Measurements from ENCODE around the gene VWA8. TPM values are rescaled to one million over a fixed set of nuclear protein-coding genes. Genes with fewer than 3 reads are reported as not detected.
"Not testable (repeated sequence)": the region's sequence is repeated elsewhere in the genome, so short reads cannot be mapped to it uniquely, and the experiment has no call there.

VWA8 gene
- total and polyA plus RNA-seq, 4 experiments from 2014 or later: 3.2 to 23.3 (median 13.5) TPM

GRCh38 chr13:41862659-41863058 is 98.2 kb downstream of the VWA8 start:
- H3K27me3 Mint-ChIP-seq; DNase-seq; H3K9me3 ChIP-seq (ENCODE audit: control insufficient read depth in 1 of 2, low read length in 2 of 2); H3K27ac ChIP-seq (ENCODE audit: low read depth, low read length); intact Hi-C loops (cut with micrococcal nuclease); H3K36me3 ChIP-seq (ENCODE audit: insufficient read depth, low read length); H3K9me3 Mint-ChIP-seq; H3K4me1 Mint-ChIP-seq; H3K4me1 ChIP-seq (ENCODE audit: insufficient read depth, low read length); H3K4me3 ChIP-seq (ENCODE audit: low read length in 2 of 2); H3K4me3 Mint-ChIP-seq; POLR2A ChIA-PET (ENCODE audit: partially characterized antibody); CTCF ChIA-PET (ENCODE audit: partially characterized antibody); H3K27me3 ChIP-seq (ENCODE audit: insufficient read depth, low read length): not testable (repeated sequence)
- H3K36me3 Mint-ChIP-seq: peaks cover 64 to 73% of the 10 kb centered on the region in 2 donors
- peak overlapping the region in 1 of 7 donors; percentile 13 for H3K27ac Mint-ChIP-seq

- intact Hi-C loops (cut with micrococcal nuclease): no loop called here
- Mint-ChIP-seq H3K27me3 (no peaks in the 10 kb centered on the region), H3K4me1 (peaks cover 0 to 7% (median under 1%) of the 10 kb centered on the region in 4 donors), H3K4me3 (no peak overlapping the region), H3K9me3 (no peaks in the 10 kb centered on the region), H3K36me3 (peaks cover 59 to 67% of the 10 kb centered on the region in 2 donors), H3K27ac (peak overlapping the region in 1 of 7 donors; percentile 9)
- Histone ChIP-seq H3K4me3 (ENCODE audit: low read length in 2 of 2) (no peak overlapping the region), H3K27ac (ENCODE audit: low read depth, low read length) (no peak overlapping the region), H3K36me3 (ENCODE audit: insufficient read depth, low read length) (no peaks in the 10 kb centered on the region), H3K9me3 (ENCODE audit: control insufficient read depth in 1 of 2, low read length in 2 of 2) (no peaks in the 10 kb centered on the region), H3K27me3 (ENCODE audit: insufficient read depth, low read length) (no peaks in the 10 kb centered on the region), H3K4me1 (ENCODE audit: insufficient read depth, low read length) (no peaks in the 10 kb centered on the region)
- POLR2A ChIA-PET (ENCODE audit: partially characterized antibody): no interaction called here
- CTCF ChIA-PET (ENCODE audit: partially characterized antibody): no interaction called here
- DNase-seq: no peak
Measured at GRCh38 chr13:41859565-41859964, 101.3 kb downstream of the VWA8 start.

DNA sequence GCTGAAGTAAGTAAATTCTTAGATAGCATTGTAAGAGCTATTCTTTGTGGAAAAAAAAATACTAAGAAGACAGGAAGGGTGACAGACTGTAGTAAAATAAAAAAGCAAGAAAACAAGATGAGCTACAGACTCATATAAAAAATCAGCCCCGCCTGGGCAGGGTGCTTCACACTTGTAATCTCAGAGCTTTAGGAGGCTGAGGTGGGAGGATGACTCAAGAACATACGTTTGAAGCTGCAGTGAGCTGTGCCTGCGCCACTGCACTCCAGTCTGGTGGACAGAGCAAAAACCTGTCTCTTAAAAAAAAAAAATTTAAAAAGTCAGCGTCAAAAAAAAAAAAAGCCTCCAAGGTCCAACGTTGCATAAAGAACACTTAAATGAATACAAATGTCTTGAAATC is 102.1 kb downstream of the VWA8 start:
- Mint-ChIP-seq H3K9me3 (no peaks in the 10 kb centered on the region), H3K27me3 (no peaks in the 10 kb centered on the region), H3K36me3 (peaks cover 57 to 63% of the 10 kb centered on the region in 2 donors), H3K27ac (no peak overlapping the region), H3K4me3 (no peak overlapping the region), H3K4me1 (peaks cover 0 to 5% (median under 1%) of the 10 kb centered on the region in 4 donors)
- no peak overlapping the region for H3K4me3 ChIP-seq (ENCODE audit: low read length in 2 of 2)
- H3K4me1 ChIP-seq (ENCODE audit: insufficient read depth, low read length): no peaks in the 10 kb centered on the region
- DNase-seq: no peak
- H3K27me3 ChIP-seq (ENCODE audit: insufficient read depth, low read length): no peaks in the 10 kb centered on the region
- ChIA-PET CTCF (ENCODE audit: partially characterized antibody) (interaction anchor here (0.8 kb wide), 1 partner anchor 9 kb away, joined by 3 read pairs; no protein-coding TSS in a partner anchor), POLR2A (ENCODE audit: partially characterized antibody) (no interaction called here)
- no peaks in the 10 kb centered on the region for H3K36me3 ChIP-seq (ENCODE audit: insufficient read depth, low read length)
- intact Hi-C loops (cut with micrococcal nuclease): no loop called here
- no peak overlapping the region for H3K27ac ChIP-seq (ENCODE audit: low read depth, low read length)
- H3K9me3 ChIP-seq (ENCODE audit: control insufficient read depth in 1 of 2, low read length in 2 of 2): no peaks in the 10 kb centered on the region

DNA sequence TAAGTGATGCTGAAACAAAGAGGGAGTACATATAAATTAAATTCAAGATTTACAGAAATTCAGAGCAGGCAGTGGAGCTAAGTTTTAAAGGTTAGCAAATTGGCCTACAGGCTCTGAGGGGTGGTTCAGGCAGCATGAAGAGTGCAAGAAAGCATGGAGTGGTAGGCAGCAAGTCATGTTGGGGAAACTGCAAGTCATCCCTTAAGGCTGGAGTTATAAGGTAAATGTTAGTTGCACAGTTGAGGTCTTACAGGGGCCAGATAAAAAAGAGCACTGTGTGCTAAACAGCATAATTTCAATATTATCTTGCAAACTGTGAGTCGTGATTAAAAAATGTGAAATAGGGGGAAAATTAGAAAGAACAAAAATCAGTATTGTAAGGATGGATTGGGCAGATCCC is 106.2 kb downstream of the VWA8 start:
- ChIA-PET POLR2A (ENCODE audit: partially characterized antibody) (no interaction called here), CTCF (ENCODE audit: partially characterized antibody) (no interaction called here)
- intact Hi-C loops (cut with micrococcal nuclease): no loop called here
- Histone ChIP-seq H3K4me1 (ENCODE audit: insufficient read depth, low read length) (no peaks in the 10 kb centered on the region), H3K9me3 (ENCODE audit: control insufficient read depth in 1 of 2, low read length in 2 of 2) (no peaks in the 10 kb centered on the region), H3K4me3 (ENCODE audit: low read length in 2 of 2) (no peak overlapping the region), H3K36me3 (ENCODE audit: insufficient read depth, low read length) (no peaks in the 10 kb centered on the region), H3K27me3 (ENCODE audit: insufficient read depth, low read length) (no peaks in the 10 kb centered on the region), H3K27ac (ENCODE audit: low read depth, low read length) (no peak overlapping the region)
- no peak for DNase-seq
- Mint-ChIP-seq H3K9me3 (no peaks in the 10 kb centered on the region), H3K4me1 (peaks cover 0 to 1% (median 0%) of the 10 kb centered on the region in 4 donors), H3K27ac (no peak overlapping the region), H3K27me3 (no peaks in the 10 kb centered on the region), H3K36me3 (peaks cover 43 to 52% of the 10 kb centered on the region in 2 donors), H3K4me3 (no peak overlapping the region)

- peaks cover 29 to 39% of the 10 kb centered on the region in 2 donors for H3K36me3 Mint-ChIP-seq
Measured at GRCh38 chr13:41851351-41851750, 109.6 kb downstream of the VWA8 start.

GRCh38 chr13:41848435-41849255 is 112.3 kb downstream of the VWA8 start:
- Histone ChIP-seq H3K27me3 (ENCODE audit: insufficient read depth, low read length) (no peaks in the 10 kb centered on the region), H3K9me3 (ENCODE audit: control insufficient read depth in 1 of 2, low read length in 2 of 2) (no peaks in the 10 kb centered on the region), H3K4me1 (ENCODE audit: insufficient read depth, low read length) (no peaks in the 10 kb centered on the region), H3K27ac (ENCODE audit: low read depth, low read length) (no peak overlapping the region), H3K36me3 (ENCODE audit: insufficient read depth, low read length) (no peaks in the 10 kb centered on the region), H3K4me3 (ENCODE audit: low read length in 2 of 2) (no peak overlapping the region)
- Mint-ChIP-seq H3K36me3 (peaks cover 25 to 47% of the 10 kb centered on the region in 2 donors), H3K4me1 (peaks cover 0 to 6% (median 2%) of the 10 kb centered on the region in 4 donors), H3K27me3 (no peaks in the 10 kb centered on the region), H3K9me3 (peaks cover 0 to 2% (median 0%) of the 10 kb centered on the region in 8 donors), H3K4me3 (no peak overlapping the region), H3K27ac (peak overlapping the region in 1 of 7 donors; percentile 32)
- POLR2A ChIA-PET (ENCODE audit: partially characterized antibody): no interaction called here
- intact Hi-C loops (cut with micrococcal nuclease): no loop called here
- DNase-seq: peak in 1 of 5 donors; percentile 0
- CTCF ChIA-PET (ENCODE audit: partially characterized antibody): no interaction called here

More at GRCh38 chr13:41851351-41851750, 109.6 kb downstream of the VWA8 start:
- H3K9me3 Mint-ChIP-seq: no peaks in the 10 kb centered on the region
- peaks cover 0 to 1% (median 0%) of the 10 kb centered on the region in 4 donors for H3K4me1 Mint-ChIP-seq
- H3K27me3 ChIP-seq (ENCODE audit: insufficient read depth, low read length): no peaks in the 10 kb centered on the region
- no peak overlapping the region for H3K27ac ChIP-seq (ENCODE audit: low read depth, low read length)
- intact Hi-C loops (cut with micrococcal nuclease): no loop called here
- no peaks in the 10 kb centered on the region for H3K4me1 ChIP-seq (ENCODE audit: insufficient read depth, low read length)
- no peak overlapping the region for H3K4me3 Mint-ChIP-seq
- no peaks in the 10 kb centered on the region for H3K27me3 Mint-ChIP-seq
- no peak for DNase-seq
- H3K36me3 ChIP-seq (ENCODE audit: insufficient read depth, low read length): no peaks in the 10 kb centered on the region
- ChIA-PET POLR2A (ENCODE audit: partially characterized antibody) (no interaction called here), CTCF (ENCODE audit: partially characterized antibody) (no interaction called here)
- no peak overlapping the region for H3K4me3 ChIP-seq (ENCODE audit: low read length in 2 of 2)
- H3K9me3 ChIP-seq (ENCODE audit: control insufficient read depth in 1 of 2, low read length in 2 of 2): no peaks in the 10 kb centered on the region
- no peak overlapping the region for H3K27ac Mint-ChIP-seq

- Histone ChIP-seq H3K9me3 (ENCODE audit: control insufficient read depth in 1 of 2, low read length in 2 of 2) (no peaks in the 10 kb centered on the region), H3K4me1 (ENCODE audit: insufficient read depth, low read length) (no peaks in the 10 kb centered on the region), H3K27ac (ENCODE audit: low read depth, low read length) (no peak overlapping the region), H3K27me3 (ENCODE audit: insufficient read depth, low read length) (no peaks in the 10 kb centered on the region), H3K4me3 (ENCODE audit: low read length in 2 of 2) (no peak overlapping the region), H3K36me3 (ENCODE audit: insufficient read depth, low read length) (no peaks in the 10 kb centered on the region)
- Mint-ChIP-seq H3K27me3 (no peaks in the 10 kb centered on the region), H3K27ac (peak overlapping the region in 1 of 7 donors; percentile 38), H3K9me3 (peaks cover 0 to 3% (median 0%) of the 10 kb centered on the region in 8 donors), H3K36me3 (peaks cover 27 to 36% of the 10 kb centered on the region in 2 donors), H3K4me1 (peaks cover 0 to 8% (median 2%) of the 10 kb centered on the region in 4 donors), H3K4me3 (no peak overlapping the region)
- no peak for DNase-seq
- intact Hi-C loops (cut with micrococcal nuclease): no loop called here
- CTCF ChIA-PET (ENCODE audit: partially characterized antibody): no interaction called here
- POLR2A ChIA-PET (ENCODE audit: partially characterized antibody): no interaction called here
Measured at GRCh38 chr13:41847216-41847615, 113.7 kb downstream of the VWA8 start.
